HG02571 (cell line): ENCODE measurements around the gene RBM38.
"Not testable (repeated sequence)": the region's sequence is repeated elsewhere in the genome, so short reads cannot be mapped to it uniquely, and the experiment has no call there.

ENCODE experiments used
- ATAC-seq: cut with Tn5 transposase; IDR thresholded peaks from one replicate; pipeline ENCODE4 v1.9.1; 2021; ENCODE audit warnings: mild to moderate bottlenecking, moderate library complexity; ENCODE audit not compliant: unreplicated experiment

The RBM38 gene

DNA sequence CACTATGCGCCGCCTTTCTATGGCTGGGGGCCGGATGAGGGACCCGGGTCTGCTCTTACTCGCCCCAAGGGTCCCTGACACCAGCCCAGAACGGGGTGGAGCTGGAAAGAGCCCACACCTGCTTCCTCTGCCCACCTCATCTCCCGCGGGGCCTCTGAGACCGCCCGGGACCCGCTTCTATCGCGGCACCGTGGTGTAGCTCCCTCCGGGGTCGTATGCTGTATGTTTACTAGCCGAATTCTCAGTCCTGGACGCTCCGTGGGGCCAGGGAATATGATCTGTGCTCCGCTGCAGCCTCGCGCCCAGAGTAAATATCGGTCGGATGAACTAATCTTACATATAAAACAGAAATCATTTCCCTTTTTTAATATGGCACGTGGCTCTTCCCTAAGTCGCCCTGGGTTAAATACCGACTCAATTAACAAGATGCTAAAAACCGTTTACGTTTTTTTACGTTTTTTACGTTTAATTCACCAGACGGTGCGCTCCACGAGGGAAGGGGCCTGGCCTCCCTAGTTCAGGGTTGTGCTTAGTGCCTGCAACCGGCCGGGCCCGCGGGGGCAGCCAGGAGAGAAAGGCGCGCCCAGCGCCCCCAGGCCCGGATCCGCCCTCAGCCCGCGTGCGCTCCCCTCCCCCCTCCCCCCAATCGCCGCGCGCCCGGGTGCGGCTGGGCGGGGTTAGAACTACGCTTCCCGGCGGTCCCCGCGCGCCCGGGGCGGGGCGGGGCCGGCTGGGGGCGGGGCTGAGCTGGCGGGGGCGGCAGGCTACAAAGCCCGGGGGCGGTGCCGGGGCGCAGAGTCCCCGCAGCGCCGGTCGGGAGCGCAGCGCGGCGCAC, at the start of gene RBM38:
TSS of gene RBM38 (plus strand) at position 793 of the 835 bp plus-strand sequence. CDS start 186 bp downstream, outside the sequence.
- ATAC-seq, result peak; percentile 57

- no peak for ATAC-seq
Observed at GRCh38 chr20:57341663-57342062, 49.5 kb upstream of the RBM38 start.

DNA sequence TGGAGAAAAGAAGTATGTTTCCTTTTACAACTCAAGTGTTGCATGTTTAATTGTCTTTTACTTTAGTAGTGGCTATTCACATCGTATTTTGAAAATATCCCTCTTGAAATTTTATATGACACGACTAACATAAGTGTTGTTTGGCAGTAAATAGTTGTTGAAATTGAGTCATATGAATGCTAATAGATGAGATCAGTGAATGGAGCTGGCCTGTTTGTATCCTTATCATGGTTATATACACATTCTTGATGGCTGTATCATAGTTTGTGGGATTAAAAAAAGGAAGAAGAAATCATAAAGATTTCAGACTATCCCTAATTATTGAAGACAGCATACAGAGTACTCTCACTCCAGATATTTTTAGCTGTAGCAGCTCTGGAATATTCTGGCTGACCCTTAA, 48.4 kb upstream of the RBM38 start:
- no peak for ATAC-seq

- ATAC-seq, result no peak
Observed at GRCh38 chr20:57346477-57346876, 44.7 kb upstream of the RBM38 start.

DNA sequence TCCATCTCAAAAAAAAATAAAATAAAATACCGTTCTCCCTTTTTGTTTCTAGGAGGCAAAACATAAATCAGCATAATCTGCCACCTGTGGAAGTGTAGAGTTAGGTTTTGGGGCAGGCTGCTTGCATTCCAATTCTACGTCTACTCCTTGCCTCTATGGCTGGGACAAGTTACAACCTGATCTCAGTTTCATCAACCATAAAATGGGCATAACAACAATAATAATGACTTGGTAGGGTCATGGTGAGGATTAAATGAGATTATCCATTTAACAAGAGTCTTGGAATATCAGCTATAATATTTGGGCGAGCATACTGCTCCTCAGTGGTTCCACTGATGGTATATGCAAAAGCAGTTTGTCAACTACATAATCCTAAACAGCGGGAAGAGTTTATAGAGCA, 43.8 kb upstream of the RBM38 start:
- ATAC-seq, result no peak

DNA sequence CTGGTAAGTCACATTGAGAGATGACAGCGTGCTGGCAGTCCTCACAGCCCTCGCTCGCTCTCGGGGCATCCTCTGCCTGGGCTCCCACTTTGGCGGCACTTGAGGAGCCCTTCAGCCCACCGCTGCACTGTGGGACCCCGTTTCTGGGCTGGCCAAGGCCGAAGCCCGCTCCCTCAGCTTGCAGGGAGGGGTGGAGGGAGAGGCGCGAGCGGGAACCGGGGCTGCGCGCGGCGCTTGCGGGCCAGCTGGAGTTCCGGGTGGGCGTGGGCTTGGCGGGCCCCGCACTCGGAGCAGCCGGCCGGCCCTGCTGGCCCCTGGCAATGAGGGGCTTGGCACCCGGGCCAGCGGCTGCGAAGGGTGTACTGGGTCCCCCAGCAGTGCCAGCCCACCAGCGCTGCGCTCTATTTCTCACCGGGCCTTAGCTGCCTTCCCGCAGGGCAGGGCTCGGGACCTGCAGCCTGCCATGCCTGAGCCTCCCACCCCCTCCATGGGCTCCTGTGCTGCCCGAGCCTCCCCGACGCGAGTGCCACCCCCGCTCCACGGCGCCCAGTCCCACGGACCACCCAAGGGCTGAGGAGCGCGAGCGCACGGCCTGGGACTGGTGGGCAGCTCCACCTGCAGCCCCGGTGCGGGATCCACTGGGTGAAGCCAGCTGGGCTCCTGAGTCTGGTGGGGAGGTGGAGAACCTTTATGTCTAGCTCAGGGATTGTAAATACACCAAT, 42.8 kb upstream of the RBM38 start:
- not testable (repeated sequence) for ATAC-seq

DNA sequence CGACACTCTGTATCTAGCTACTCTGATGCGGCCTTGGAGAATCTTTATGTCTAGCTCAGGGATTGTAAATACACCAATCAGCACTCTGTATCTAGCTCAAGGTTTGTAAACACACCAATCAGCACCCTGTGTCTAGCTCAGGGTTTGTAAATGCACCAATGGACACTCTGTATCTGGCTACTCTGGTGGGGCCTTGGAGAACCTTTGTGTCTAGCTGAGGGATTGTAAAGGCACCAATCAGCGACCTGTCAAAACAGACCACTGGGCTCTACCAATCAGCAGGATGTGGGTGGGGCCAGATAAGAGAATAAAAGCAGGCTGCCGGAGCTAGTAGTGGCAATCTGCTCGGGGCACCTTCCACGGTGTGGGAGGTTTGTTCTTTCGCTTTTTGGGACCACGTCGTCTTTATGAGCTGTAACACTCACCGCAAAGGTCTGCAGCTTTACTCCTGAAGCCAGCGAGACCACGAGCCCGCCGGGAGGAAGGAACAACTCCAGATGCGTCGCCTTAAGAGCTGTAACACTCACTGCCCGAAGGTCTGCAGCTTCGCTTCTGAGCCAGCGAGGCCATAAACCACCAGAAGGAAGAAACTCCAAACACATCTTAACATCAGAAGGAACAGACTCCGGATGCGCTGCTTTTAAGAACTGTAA, 42.1 kb upstream of the RBM38 start:
- not testable (repeated sequence) for ATAC-seq

GRCh38 chr20:57350081-57350710, 41.0 kb upstream of the RBM38 start:
- ATAC-seq, result no peak

DNA sequence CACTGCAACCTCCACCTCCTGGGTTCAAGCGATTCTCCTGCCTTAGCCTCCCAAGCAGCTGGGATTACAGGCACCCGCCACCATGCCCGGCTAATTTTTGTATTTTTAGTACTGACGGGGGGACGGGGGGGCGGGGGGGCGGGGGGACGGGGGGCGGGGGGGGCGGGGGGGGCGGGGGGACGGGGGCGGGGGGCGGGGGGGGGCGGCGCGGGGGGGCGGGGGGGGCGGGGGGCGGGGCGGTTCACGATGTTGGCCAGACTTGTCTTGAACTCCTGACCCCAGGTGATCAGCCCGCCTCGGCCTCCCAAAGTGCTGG, 40.5 kb upstream of the RBM38 start:
- ATAC-seq, result not testable (repeated sequence)

DNA sequence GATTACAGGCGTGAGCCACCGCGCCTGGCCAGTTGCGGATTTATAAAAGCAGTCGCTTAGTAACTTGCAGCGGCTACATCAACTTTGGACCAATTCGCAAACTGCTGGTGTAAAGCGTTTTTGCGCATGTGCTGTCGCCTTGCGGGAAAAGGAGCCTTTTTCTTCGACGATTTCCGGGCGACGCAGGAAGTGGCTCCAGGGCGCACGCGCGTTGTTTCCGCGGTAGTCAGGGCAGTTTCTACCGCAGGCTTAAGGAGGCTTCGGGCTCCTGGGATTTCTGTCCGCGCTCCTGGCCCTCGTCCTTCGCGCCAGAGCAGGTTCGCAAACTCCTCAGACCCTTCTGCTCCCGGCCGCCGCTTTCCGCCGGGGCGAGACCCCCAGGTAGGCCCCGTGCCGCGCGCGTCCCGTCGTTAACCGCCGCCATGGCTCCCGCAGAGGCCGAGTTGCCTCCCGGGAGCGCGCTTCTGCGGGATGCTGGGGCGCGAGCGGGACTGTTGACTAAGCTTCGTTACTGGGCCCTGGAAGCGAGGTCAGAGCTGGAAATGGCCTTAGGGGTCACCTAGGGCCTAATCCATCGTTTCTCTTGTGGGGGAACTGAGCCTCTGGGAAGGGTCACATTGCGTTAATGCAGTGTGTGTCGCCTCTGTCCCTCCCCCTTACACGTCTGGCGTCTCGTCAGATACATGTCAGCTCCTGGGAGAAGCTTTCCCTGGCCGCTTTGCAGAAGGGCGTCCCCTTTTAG, 40.0 kb upstream of the RBM38 start, which contains the start of gene RAE1:
TSS of gene RAE1 (plus strand) at position 214 of the 742 bp plus-strand sequence. CDS start 2,784 bp downstream, outside the sequence.
- ATAC-seq, result peak; percentile 86

- no peak for ATAC-seq
Observed at GRCh38 chr20:57352305-57352704, 38.9 kb upstream of the RBM38 start.

DNA sequence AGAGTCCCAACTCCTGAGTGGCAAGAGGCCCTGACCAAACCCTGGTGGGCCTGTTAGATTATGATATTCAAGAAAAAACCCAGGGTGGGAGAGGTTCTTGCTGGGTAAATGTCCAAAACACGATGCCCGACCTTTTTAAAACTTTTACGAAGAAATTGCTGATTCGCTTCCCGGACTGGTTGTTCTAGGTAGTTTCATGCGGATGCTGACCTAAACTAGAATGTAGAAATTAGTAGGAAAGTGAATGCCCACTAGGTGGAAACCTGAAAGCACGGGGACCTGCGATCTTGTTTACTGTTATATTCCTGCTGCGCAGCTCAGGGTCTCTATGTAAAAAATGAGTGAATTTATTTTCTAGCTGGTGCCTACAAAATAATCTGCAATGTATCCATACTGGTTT, 37.8 kb upstream of the RBM38 start:
- no peak for ATAC-seq

- ATAC-seq, result no peak
Observed at GRCh38 chr20:57361517-57361916, 29.7 kb upstream of the RBM38 start.

DNA sequence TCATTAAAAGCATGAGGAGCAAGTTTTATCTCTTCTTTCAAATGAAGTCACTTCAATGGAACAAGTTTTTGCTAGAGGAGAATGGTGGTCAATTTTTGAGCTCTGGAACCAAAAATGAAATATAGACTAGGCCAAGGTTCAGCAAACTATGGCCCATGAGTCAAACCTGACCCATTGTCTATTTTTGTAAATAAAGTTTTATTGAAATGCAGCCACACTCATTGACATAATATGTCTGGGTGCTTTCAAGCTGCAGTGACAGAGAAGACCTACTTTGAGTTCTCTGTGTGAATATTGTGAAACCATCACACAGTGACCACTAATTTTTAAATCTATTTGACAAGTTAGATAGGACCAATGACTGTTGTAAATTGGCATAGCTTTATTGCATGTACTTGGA, 26.7 kb upstream of the RBM38 start:
- ATAC-seq, result no peak

DNA sequence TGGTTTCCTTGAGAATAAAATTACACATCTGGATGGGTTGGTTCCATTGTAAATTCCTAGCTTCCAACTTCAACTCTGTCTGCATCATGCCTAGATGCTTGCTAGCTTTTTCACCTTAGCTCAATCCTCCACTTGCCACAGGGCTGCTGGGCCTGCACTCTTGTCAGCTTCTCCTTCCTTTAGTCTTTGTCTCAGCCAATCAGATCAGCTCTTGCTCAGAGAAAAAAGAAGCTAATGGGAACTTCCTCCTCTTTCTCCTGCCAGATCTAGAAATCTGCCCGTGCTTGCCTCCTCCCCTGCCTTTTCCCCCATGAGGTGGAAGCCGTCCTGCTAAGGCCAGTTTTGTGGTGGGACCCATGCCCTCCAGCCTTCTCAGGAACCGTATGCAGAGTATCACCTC, 21.6 kb upstream of the RBM38 start:
- no peak for ATAC-seq

- no peak for ATAC-seq
Observed at GRCh38 chr20:57370316-57370715, 20.9 kb upstream of the RBM38 start.

DNA sequence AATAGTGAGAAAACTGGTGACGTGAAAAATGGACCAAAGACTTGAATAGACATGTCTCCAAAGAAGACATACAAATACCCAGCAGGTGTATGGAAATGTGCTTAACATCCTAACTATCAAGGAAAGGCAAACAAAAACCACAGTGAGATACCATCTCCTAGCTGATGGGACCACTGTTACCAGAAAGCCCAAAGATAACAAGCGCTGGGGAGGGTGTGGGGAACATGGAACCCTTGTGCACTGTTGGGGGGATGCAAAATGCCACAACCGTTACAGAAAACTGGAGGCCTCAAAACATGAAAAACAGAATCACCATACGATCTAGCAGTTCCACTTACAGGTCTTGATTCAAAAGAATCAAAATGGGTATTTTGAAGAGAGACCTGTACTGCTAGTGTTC, 19.8 kb upstream of the RBM38 start:
- ATAC-seq, result no peak

GRCh38 chr20:57372157-57372556, 19.0 kb upstream of the RBM38 start:
- ATAC-seq, result no peak

DNA sequence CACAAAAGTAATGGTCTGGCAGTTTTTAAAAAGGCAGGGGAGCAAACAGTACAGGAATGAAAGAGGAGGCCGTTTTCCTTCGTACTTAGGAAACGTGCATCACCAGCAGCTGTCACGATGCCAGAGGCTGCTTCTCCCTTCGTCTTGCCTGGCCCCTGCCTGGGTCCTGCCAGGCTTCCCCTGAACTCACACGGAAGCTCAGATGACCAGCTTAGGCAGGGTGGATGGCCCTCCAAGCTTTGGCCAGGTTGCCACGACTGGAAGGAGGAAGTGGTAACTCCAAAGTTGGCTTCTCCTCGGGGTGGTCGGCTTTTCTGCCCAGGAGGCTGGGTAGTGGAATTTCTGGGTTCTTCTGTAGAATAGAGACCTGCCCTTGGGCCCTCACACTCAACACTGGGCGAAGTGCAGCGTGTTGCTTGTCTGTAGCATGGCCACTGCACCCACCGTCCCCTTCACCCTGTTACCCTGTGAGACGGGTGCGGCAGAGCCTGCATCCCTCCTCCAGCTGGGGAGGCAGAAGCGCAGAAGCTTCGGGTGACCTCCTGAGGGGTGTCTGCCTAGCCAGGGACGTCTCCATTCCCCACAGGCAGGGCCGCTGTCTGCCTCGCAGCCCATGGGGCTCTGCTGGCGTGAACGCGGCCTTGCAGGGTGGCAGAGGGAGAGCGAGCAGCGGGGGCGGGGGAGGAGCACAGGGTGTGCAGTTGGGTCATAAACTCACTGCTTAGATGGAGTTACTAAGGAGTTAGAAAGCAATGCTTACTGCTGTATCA, 18.4 kb upstream of the RBM38 start:
- no peak for ATAC-seq
